Measurements from ENCODE around the gene ATP5F1E.

- TF ChIP-seq HDGF (IDR thresholded peaks at IDR 0.05; ENCODE audit: borderline replicate concordance) = no peak
- TF ChIP-seq FOXM1 (IDR thresholded peaks at IDR 0.05; ENCODE audit: borderline replicate concordance) = no peak
- no peak for TF ChIP-seq FOXA1 (IDR thresholded peaks at IDR 0.05)
- no peak for TF ChIP-seq ELF4 (IDR thresholded peaks at IDR 0.05)
- no peak for TF ChIP-seq BHLHE40 (IDR thresholded peaks at IDR 0.05; ENCODE audit: borderline replicate concordance)
- TF ChIP-seq FOXK2 (IDR thresholded peaks at IDR 0.05) = no peak
- no peak for TF ChIP-seq TARDBP (IDR thresholded peaks at IDR 0.05)
Observed at GRCh38 chr20:59016795-59017492, 15.2 kb downstream of the ATP5F1E start.

Measured in HEK293T (cell line).